PFSK-1 (cell line): ENCODE results near the gene WDR64.

Experiments used
- REST ChIP-seq, 2 experiments: IDR thresholded peaks; 2 replicates each; pipeline versions ENCODE4 v1.6.1 to v1.8.0; 2011 to 2012; ENCODE audit warnings: low read depth in 2 of 2, low read length in 2 of 2, control low read depth in 1 of 2, inconsistent platforms in 1 of 2, mild to moderate bottlenecking in 1 of 2, moderate library complexity in 1 of 2; ENCODE audit not compliant: insufficient read depth in 1 of 2
- TAF1 ChIP-seq: IDR thresholded peaks from 2 replicates; pipeline ENCODE4 v1.6.1; 2012; ENCODE audit warnings: low read length, control low read depth, borderline replicate concordance; ENCODE audit not compliant: insufficient read depth

DNA sequence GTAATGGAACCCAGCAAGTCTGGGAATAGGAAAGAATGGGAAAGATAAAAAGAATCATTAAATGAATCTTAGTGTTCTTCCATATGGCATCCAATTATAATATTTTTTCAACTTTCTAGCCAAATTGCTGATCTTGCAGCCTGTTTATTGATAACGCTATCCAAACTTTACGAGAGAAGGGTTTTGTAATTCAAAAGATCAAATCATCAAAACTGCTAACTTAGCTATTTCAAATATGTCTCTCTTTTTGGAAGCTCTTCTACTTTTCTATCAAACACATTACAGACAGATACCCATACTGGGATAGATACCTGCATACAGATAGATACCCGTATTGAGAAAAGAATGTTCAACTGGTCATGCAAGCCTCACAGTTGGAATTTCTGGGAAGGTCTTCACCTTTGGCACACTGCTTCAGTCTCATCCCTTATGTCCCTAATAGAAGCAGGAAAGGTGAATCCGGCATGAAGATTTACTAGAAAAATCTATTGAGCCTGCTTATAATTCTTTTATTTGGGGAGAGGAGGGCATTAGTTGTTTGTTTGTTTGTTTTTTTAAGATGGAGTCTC, 120.9 kb downstream of the WDR64 start:
- TF ChIP-seq TAF1 (no peak), REST (IDR thresholded peaks at IDR 0.05; ENCODE audit: insufficient read depth in 1 of 2, low read depth in 2 of 2, low read length in 2 of 2) (no peak)
